BLaER1 (cell line): Measurements from ENCODE around the gene IGFBPL1.

Experiments
- H3K27ac ChIP-seq: shearing (Covaris generic); formaldehyde crosslinking; 2 replicates; pipeline ENCODE4 v1.8.1; 2022
- H3K27me3 ChIP-seq: shearing (Covaris generic); formaldehyde crosslinking; 2 replicates; pipeline ENCODE4 v1.8.1; 2022
- H3K36me3 ChIP-seq: shearing (Covaris generic); formaldehyde crosslinking; 2 replicates; pipeline ENCODE4 v1.8.1; 2022
- H3K4me1 ChIP-seq: shearing (Covaris generic); formaldehyde crosslinking; 2 replicates; pipeline ENCODE4 v1.8.1; 2022
- H3K4me2 ChIP-seq: shearing (Covaris generic); formaldehyde crosslinking; 2 replicates; pipeline ENCODE4 v1.8.1; 2022
- H3K4me3 ChIP-seq: shearing (Covaris generic); formaldehyde crosslinking; 2 replicates; pipeline ENCODE4 v1.8.1; 2022
- H3K9ac ChIP-seq: shearing (Covaris generic); formaldehyde crosslinking; 2 replicates; pipeline ENCODE4 v1.8.1; 2022
- H3K9me3 ChIP-seq: shearing (Covaris generic); formaldehyde crosslinking; 2 replicates; pipeline ENCODE4 v1.8.1; 2022
- H4K20me1 ChIP-seq: shearing (Covaris generic); formaldehyde crosslinking; 2 replicates; pipeline ENCODE4 v1.8.1; 2022
- Cebpa-rat ChIP-seq: shearing (Covaris generic); IDR thresholded peaks from 2 replicates; pipeline ENCODE4 v1.8.1; 2022

IGFBPL1 gene

GRCh38 chr9:38417003-38417945, 7.0 kb downstream of the IGFBPL1 start:
- no peaks in the 10 kb centered on the region for H3K4me1 ChIP-seq
- no peak overlapping the region for H3K4me2 ChIP-seq
- no peak for TF ChIP-seq Cebpa-rat
- peaks cover 12% of the 10 kb centered on the region for H3K27me3 ChIP-seq
- no peak overlapping the region for H3K4me3 ChIP-seq
- peaks cover under 1% of the 10 kb centered on the region; the same call in 1 of the 2 replicates for H4K20me1 ChIP-seq
- no peak overlapping the region for H3K27ac ChIP-seq
- no peaks in the 10 kb centered on the region for H3K9me3 ChIP-seq
- no peaks in the 10 kb centered on the region for H3K36me3 ChIP-seq
- H3K9ac ChIP-seq: no peak overlapping the region

GRCh38 chr9:38416461-38416860, 7.8 kb downstream of the IGFBPL1 start:
- no peak for TF ChIP-seq Cebpa-rat
- no peak overlapping the region for H3K4me3 ChIP-seq
- H3K9ac ChIP-seq: no peak overlapping the region
- peaks cover 3% of the 10 kb centered on the region for H3K27me3 ChIP-seq
- no peaks in the 10 kb centered on the region for H3K9me3 ChIP-seq
- no peaks in the 10 kb centered on the region for H4K20me1 ChIP-seq
- H3K27ac ChIP-seq: no peak overlapping the region
- no peaks in the 10 kb centered on the region for H3K36me3 ChIP-seq
- H3K4me1 ChIP-seq: no peaks in the 10 kb centered on the region
- H3K4me2 ChIP-seq: no peak overlapping the region

GRCh38 chr9:38415856-38416255, 8.4 kb downstream of the IGFBPL1 start:
- Histone ChIP-seq H3K9ac (no peak overlapping the region), H3K4me3 (no peak overlapping the region), H3K9me3 (no peaks in the 10 kb centered on the region), H3K4me2 (no peak overlapping the region), H3K36me3 (no peaks in the 10 kb centered on the region), H4K20me1 (no peaks in the 10 kb centered on the region), H3K27ac (no peak overlapping the region), H3K27me3 (no peaks in the 10 kb centered on the region; the same call in 1 of the 2 replicates), H3K4me1 (no peaks in the 10 kb centered on the region)
- TF ChIP-seq Cebpa-rat: no peak

- H3K27me3 ChIP-seq: no peaks in the 10 kb centered on the region
- TF ChIP-seq Cebpa-rat: no peak
These were observed 10.1 kb downstream of the IGFBPL1 start for GRCh38 chr9:38414040-38414723.

GRCh38 chr9:38413283-38413682, 11.0 kb downstream of the IGFBPL1 start:
- TF ChIP-seq Cebpa-rat: no peak
- H3K9me3 ChIP-seq: no peaks in the 10 kb centered on the region
- H3K9ac ChIP-seq: no peak overlapping the region
- no peak overlapping the region for H3K4me3 ChIP-seq
- no peak overlapping the region for H3K27ac ChIP-seq
- H3K4me1 ChIP-seq: no peaks in the 10 kb centered on the region
- H3K36me3 ChIP-seq: no peaks in the 10 kb centered on the region
- H3K27me3 ChIP-seq: no peaks in the 10 kb centered on the region
- no peak overlapping the region for H3K4me2 ChIP-seq
- H4K20me1 ChIP-seq: no peaks in the 10 kb centered on the region

More at GRCh38 chr9:38414040-38414723, 10.1 kb downstream of the IGFBPL1 start:
- no peaks in the 10 kb centered on the region for H3K4me1 ChIP-seq
- H3K9ac ChIP-seq: no peak overlapping the region
- H3K4me3 ChIP-seq: no peak overlapping the region
- H3K4me2 ChIP-seq: no peak overlapping the region
- H3K36me3 ChIP-seq: no peaks in the 10 kb centered on the region
- no peaks in the 10 kb centered on the region for H4K20me1 ChIP-seq
- no peaks in the 10 kb centered on the region for H3K9me3 ChIP-seq
- H3K27ac ChIP-seq: no peak overlapping the region

- Histone ChIP-seq H4K20me1 (no peaks in the 10 kb centered on the region), H3K9ac (no peak overlapping the region), H3K27me3 (no peaks in the 10 kb centered on the region), H3K4me3 (no peak overlapping the region), H3K4me1 (no peaks in the 10 kb centered on the region), H3K27ac (no peak overlapping the region), H3K4me2 (no peak overlapping the region), H3K9me3 (no peaks in the 10 kb centered on the region), H3K36me3 (no peaks in the 10 kb centered on the region)
- TF ChIP-seq Cebpa-rat: no peak
These were observed 11.5 kb downstream of the IGFBPL1 start for GRCh38 chr9:38412751-38413150.

GRCh38 chr9:38408719-38409118, 15.5 kb downstream of the IGFBPL1 start:
- Histone ChIP-seq H3K4me1 (no peaks in the 10 kb centered on the region), H3K36me3 (no peaks in the 10 kb centered on the region), H3K27me3 (no peaks in the 10 kb centered on the region), H4K20me1 (no peaks in the 10 kb centered on the region), H3K27ac (no peak overlapping the region), H3K4me2 (no peak overlapping the region), H3K9ac (no peak overlapping the region), H3K4me3 (no peak overlapping the region), H3K9me3 (no peaks in the 10 kb centered on the region)
- TF ChIP-seq Cebpa-rat: no peak

- Histone ChIP-seq H3K9ac (no peak overlapping the region), H3K4me1 (peaks cover 8% of the 10 kb centered on the region), H4K20me1 (no peaks in the 10 kb centered on the region), H3K27me3 (no peaks in the 10 kb centered on the region), H3K4me2 (no peak overlapping the region), H3K36me3 (no peaks in the 10 kb centered on the region), H3K9me3 (no peaks in the 10 kb centered on the region), H3K4me3 (no peak overlapping the region), H3K27ac (no peak overlapping the region)
- TF ChIP-seq Cebpa-rat: no peak
These were observed 17.6 kb downstream of the IGFBPL1 start for GRCh38 chr9:38406476-38407186.

GRCh38 chr9:38405785-38406184, 18.5 kb downstream of the IGFBPL1 start:
- Histone ChIP-seq H3K27me3 (no peaks in the 10 kb centered on the region), H3K36me3 (no peaks in the 10 kb centered on the region), H3K9me3 (no peaks in the 10 kb centered on the region), H3K9ac (no peak overlapping the region), H3K4me3 (no peak overlapping the region), H3K4me1 (peaks cover 8% of the 10 kb centered on the region), H3K27ac (no peak overlapping the region), H3K4me2 (no peak overlapping the region), H4K20me1 (no peaks in the 10 kb centered on the region)
- TF ChIP-seq Cebpa-rat: no peak
